Measurements from ENCODE around the gene BLOC1S1.

DNA sequence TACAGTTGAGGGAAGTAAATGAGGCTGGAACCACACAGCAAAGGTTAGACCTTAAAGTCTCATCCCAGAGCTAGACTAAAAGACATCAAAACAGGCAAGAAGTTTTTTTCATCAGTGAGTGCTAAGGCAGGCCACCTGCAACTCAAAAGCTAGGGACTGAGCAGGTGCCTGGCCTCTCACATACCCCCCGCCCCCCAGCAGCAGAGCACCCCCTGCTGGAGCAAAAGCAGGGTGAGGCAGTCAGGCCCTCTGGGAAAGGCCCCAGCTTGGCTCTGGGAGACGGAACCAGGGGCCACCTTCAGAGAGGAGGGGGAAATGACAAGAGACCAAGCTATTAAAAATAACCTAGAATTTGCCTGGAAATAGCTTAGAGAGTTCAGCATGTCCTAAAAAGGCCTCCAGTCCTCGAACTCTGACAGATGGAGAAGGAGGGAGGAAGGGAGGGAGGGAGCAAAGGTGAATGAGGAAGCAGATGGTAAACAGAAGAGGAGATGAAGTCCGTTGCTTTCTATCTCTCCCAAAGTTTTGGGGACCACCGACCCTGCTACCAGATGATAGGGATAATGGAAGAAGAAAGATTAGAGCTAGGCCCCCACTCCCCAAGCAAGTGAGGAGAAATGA, 10.0 kb upstream of the BLOC1S1 start:
- TF ChIP-seq POLR2A (IDR thresholded peaks at IDR 0.05), result no peak
- TF ChIP-seq, protein P1, sequence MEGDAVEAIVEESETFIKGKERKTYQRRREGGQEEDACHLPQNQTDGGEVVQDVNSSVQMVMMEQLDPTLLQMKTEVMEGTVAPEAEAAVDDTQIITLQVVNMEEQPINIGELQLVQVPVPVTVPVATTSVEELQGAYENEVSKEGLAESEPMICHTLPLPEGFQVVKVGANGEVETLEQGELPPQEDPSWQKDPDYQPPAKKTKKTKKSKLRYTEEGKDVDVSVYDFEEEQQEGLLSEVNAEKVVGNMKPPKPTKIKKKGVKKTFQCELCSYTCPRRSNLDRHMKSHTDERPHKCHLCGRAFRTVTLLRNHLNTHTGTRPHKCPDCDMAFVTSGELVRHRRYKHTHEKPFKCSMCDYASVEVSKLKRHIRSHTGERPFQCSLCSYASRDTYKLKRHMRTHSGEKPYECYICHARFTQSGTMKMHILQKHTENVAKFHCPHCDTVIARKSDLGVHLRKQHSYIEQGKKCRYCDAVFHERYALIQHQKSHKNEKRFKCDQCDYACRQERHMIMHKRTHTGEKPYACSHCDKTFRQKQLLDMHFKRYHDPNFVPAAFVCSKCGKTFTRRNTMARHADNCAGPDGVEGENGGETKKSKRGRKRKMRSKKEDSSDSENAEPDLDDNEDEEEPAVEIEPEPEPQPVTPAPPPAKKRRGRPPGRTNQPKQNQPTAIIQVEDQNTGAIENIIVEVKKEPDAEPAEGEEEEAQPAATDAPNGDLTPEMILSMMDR (IDR thresholded peaks at IDR 0.05), result no peak
